Hematopoietic multipotent progenitor cell treated with erythropoietin and hydrocortisone succinate and interleukin-3 and kit ligand, for 15 days (in vitro differentiated cells): ENCODE data around the gene MON1B.
A peak's percentile ranks its signal among the peaks of the same experiment; 100 is the strongest.
"Not testable (repeated sequence)": the region's sequence is repeated elsewhere in the genome, so short reads cannot be mapped to it uniquely, and the experiment has no call there.

Source experiments
- DNase-seq: peaks from one replicate; pipeline ENCODE4 v3.0.0-alpha.2; 2015; ENCODE audit warnings: low spot score

MON1B gene

DNA sequence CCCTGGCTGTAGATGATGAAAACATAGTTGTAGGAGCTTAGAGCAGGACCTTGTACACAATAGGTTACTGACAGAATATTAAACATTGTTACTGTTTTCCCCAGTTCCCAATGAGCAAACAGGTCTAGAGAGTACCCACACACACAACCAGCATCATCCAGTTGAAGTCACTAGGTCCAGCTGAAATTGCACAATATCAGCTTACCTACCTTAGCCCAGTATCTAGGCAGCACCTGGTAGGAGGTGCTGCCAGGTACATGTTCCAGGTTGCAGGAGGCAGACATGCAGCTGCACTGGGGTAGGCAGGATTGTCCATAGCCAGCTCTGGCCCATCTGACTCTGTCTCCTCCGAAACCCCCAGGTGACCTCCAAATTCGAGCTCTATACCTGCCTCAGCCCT lies 6.8 kb downstream of the MON1B start:
- no peak for DNase-seq

DNA sequence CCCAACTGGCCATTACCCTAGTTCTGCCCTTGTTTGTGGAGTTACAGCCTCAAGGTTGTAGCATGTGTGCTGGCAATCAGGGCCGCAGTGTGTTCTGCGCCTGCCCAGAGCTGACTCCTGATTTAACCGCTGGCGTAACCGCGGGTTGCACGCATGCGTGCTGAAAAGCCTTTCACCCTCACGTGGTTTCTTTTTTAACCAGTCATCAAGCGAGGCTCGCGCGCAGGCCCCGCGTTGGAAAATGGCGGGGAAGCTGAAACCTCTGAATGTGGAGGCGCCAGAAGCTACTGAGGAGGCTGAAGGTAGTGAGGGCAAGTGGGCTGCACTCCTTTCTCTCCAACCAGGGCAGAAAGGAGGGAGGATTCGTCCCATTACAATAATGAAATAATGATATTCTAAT lies 8.2 kb downstream of the MON1B start, which contains the start of gene SYCE1L:
SYCE1L (plus strand) TSS at position 198 of the 400 bp plus-strand sequence; CDS start at position 242, 44 bp downstream.
- DNase-seq, result no peak

GRCh38 chr16:77206533-77206932 lies 15.5 kb downstream of the MON1B start:
- no peak for DNase-seq

GRCh38 chr16:77207030-77207429 lies 16.0 kb downstream of the MON1B start:
- no peak for DNase-seq

GRCh38 chr16:77208382-77208781 lies 17.4 kb downstream of the MON1B start:
- no peak for DNase-seq

DNA sequence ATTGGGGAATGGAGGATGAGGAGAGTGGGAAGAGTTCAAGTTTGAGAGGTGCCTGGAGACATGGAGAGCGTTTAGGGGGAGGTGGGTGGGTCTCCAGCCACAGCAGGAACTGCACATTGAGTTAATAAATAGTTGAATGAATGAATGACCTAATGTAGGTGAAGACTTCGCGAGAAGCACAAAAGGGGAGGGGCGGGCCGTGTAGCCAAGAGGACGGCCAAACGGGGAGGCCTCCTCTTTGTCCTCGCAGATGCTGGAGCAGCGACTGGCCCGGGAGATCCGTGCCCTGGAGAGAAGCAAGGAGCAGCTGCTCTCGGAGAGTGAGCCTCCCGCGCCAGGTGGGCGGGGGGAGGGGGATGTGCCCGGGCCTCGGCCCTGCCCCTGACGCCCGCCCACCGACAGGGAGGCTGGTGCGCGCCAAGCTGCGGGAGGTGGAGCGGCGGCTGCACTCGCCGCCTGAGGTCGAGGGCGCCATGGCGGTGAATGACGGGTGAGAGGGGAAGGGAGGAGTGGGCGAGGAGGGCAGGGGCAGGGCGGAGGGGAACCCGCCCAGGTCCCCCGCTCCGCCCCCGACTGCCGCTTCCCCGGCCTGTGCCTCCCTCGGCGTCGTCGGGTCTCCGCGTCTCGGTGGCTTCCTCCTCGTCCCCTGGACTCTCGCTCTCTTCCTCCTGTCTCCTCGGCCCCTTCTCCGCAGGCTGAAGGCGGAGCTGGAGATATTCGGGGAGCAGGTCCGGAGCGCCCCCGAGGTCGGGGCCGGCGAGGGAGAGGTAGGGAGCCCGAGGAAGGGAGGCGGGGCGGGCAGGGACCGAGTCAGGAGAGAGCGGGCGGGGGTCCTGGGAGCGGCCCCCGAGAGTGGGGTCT lies 21.1 kb downstream of the MON1B start:
- no peak for DNase-seq

- DNase-seq, result peak; percentile 10
Observed at GRCh38 chr16:77212741-77213541, 22.0 kb downstream of the MON1B start.

- no peak for DNase-seq
Observed at GRCh38 chr16:77213542-77214106, 22.6 kb downstream of the MON1B start.

DNA sequence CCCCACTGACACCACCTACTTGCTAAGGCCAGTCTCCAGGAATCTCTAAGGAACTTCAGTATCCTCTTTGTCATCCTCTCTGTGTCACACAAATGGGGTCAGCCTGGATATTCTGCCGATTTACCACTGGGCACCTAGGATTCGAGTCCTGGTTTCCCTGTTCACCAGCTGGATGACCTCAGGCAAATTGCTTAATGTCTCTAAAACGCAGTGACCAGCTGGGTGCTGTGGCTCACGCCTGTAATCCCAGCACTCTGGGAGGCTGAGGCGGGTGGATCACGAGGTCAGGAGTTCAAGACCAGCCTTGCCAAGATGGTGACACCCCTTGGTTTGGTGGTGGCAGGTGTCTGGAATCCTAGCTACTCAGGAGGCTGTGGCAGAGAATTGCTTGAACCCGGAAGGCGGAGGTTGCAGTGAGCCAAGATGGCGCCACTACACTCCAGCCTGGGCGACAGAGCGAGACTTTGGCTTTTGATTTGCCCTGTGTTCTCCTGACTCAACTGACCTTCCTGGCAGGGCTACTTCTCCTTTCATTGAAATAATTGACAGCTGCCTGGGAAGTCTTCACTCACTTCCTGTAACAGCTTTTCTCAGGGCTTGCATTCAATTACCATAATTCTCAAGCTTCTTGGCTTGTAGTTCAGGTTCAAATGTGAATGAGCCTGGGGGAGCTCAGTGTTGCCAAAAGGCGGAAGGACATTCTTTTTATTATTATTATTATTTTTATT lies 23.6 kb downstream of the MON1B start:
- DNase-seq, result no peak

- no peak for DNase-seq
Observed at GRCh38 chr16:77219437-77219836, 28.4 kb downstream of the MON1B start.

DNA sequence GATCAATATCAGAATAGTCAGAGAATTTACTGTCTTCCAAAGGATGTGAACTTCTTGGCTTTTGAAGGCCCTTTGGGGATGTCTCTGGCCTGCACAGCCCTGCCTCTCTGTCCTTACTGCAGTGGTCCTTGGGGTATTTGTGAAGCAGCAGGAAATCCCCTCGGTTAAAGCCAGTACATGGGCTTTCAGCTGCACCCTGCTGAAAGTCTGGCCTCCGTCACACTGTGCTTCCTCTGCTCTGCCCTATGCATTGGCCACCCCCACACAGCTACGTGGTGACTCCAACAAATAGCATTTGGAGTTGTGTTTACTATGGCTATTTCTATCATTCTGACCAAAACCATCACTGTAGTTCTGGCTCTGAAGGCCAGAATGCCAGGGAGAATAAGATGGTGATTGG lies 29.4 kb downstream of the MON1B start:
- DNase-seq, result no peak

GRCh38 chr16:77221482-77221881 lies 30.5 kb downstream of the MON1B start:
- DNase-seq, result no peak

- peak; percentile 17 for DNase-seq
Observed at GRCh38 chr16:77223184-77223583, 32.2 kb downstream of the MON1B start.

- no peak for DNase-seq
Observed at GRCh38 chr16:77225182-77225581, 34.2 kb downstream of the MON1B start.

DNA sequence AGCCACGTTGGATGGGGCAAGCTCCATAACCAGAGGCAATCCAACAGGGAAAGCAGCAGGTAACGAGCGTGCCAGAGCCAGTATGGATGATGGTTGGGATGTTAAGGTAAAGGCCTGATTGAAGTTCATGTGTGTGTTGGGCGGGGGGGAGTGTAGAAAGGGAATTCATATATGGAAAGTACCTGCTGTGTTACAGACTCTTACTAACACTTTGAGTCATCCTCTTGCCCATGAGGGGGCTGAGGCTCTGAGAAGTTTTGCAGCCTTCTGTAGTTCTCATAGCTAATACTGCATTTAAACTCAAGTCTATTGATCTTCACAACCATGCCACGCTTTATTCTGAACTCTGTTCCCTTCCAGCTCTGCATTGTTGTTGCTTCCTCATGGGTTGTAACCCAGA lies 36.8 kb downstream of the MON1B start:
- no peak for DNase-seq

DNA sequence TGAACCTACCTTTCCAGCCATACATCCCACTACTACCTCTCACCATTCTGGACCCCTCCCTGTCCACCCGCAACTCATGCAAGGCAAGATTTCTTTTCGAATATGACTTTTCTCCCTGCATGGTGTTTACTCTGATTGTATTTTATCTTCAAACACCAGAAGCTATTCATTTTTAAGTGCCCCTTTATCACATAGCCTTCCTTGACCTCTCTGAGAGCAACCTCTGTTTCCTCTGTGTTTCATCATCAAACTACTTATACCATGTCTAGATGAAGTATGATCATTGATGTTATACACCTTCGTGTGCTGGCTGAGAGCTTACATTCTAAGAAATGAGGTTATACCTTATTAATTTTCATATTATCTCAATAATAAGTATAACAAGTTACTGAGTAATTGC lies 40.1 kb downstream of the MON1B start:
- no peak for DNase-seq

DNA sequence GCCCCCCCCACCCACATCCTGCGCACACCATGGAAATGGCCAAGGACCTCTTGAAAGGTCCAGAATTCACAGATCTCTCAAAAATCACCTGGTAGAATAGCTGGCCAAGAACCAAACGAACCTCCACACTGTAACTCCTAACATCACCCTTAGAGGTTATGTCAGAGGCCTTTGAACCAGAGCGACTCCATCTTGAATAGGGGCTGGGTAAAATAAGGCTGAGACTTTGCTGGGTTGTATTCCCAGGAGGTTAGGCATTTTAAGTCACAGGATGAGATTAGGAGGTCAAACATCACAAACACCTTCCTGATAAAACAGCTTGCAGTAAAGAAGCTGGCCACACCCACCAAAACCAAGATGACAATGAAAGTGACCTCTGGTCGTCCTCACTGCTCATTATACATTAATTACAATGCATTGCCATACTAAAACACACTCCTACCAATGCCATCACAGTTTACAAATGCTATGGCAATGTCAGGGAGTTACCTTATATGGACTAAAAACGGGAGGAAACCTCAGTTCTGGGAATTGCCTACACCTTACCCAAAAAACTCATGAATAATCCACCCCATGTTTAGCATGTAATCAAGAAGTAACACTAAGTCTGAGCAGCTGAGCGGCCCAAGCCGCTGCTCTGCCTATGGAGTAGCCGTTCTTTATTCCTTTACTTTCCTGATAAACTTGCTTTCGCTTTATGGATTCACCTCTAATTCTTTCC lies 43.0 kb downstream of the MON1B start:
- DNase-seq, result no peak

DNA sequence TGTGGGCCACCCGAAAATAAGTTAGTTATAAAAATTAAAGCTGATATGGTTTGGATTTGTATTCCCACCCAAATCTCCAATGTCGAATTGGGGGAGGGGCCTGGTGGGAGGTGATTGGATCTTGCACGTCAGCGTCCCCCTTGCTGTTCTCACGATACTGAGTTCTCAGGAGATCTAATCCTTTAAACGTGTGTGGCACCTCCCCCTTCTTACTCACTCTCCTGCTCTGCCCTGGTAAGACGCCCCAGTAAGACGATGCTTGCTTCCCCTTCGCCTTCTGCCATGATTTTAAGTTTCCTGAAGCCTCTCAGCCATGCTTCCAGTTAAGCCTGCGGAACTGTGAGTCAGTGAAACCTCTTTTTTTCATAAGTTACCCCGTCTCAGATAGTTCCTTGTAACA lies 43.6 kb downstream of the MON1B start:
- no peak for DNase-seq

DNA sequence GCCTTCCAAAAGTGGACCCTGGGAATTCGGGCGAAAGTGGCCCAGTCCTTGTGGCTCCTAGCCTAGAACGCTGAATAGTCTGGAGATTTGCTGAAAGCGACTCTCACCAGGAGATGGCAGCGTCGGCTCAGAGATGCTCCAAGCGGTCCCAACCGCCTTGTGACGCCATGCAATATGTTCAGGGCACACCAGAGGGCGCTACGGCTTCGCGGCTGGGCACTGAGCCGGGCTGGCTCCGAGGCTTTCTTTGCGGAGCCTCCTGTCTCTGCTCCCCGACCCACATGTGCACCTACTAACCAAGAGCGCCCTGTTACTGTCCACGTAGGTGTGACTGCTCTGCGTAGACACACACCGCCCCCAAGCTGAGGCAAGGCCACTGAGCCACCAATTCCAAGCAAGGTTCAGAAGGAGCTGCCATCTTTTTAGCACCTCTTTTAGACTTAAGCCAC lies 45.1 kb downstream of the MON1B start:
- DNase-seq, result peak; percentile 75

DNA sequence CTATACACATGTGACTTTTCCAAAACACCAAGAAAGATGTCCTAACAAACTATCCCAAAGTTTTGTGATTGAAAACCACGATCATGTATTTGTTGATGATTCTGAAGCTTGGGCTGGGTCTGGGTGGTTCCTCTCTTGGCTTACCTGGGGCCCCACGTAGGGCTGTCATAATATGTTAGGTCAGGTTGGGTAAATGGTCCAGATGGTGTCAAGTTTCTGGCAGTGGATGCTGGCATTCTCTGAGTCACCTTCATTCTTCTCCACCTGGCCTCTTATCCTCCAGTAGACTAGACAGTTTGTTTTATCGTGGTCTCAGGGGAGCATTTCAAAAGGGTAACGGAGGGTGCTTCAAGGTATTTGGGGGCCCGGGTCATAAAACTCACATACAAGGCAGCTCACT lies 47.6 kb downstream of the MON1B start:
- no peak for DNase-seq

DNA sequence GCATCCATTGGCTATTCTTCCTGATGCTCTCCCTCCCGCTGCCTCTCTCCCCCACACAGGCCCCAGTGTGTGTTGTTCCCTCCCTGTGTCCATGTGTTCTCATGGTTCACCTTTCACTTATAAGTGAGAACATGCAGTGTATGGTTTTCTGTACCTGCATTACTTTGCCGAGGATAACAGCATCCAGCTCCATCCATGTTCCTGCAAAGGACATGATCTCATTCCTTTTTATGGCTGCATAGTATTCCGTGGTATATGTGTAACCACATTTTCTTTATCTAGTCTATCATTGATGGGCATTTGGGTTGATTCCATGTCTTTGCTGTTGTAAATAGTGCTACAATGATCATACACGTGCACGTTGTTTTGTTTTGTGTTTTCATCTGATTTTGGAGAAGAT lies 51.5 kb downstream of the MON1B start:
- DNase-seq, result not testable (repeated sequence)
